ENCODE measurements around the gene CFAP73. TPM values are rescaled to one million over a fixed set of nuclear protein-coding genes. Genes with fewer than 3 reads are reported as not detected.

CFAP73 gene
- total RNA-seq, 1 experiment from 2014 or later: 0.34 TPM

- no TSS peak for BruUV-seq (replicated peaks)
- H3K4me3 ChIP-seq (replicated peaks in 1 of 2; ENCODE audit: low read depth in 1 of 2, low read length in 2 of 2): no peak overlapping the region
- no peak for TF ChIP-seq SP1 (IDR thresholded peaks at IDR 0.05; ENCODE audit: low read depth)
- TF ChIP-seq SRF (IDR thresholded peaks at IDR 0.05; ENCODE audit: low read depth): no peak
- TF ChIP-seq, protein P1, sequence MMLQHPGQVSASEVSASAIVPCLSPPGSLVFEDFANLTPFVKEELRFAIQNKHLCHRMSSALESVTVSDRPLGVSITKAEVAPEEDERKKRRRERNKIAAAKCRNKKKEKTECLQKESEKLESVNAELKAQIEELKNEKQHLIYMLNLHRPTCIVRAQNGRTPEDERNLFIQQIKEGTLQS (IDR thresholded peaks at IDR 0.05): no peak
- H3K4me2 ChIP-seq (ENCODE audit: low read length): no peak overlapping the region
- POLR2A ChIA-PET: interaction anchor here (0.6 kb wide), 1 partner anchor 126 kb away, joined by 3 read pairs; the partner anchor contains the start of gene OAS2
- CTCF ChIA-PET: no interaction called here
- no peaks in the 10 kb centered on the region for H3K27me3 ChIP-seq (ENCODE audit: insufficient read depth, low read length)
- ATAC-seq (peak; percentile 53), DNase-seq (ENCODE audit: low read depth, low spot score) (no peak)
- no peaks in the 10 kb centered on the region for H3K79me2 ChIP-seq (ENCODE audit: insufficient read depth, low read length)
- H3K4me1 ChIP-seq (ENCODE audit: control insufficient read depth in 1 of 2, insufficient read depth in 2 of 2, low read length in 2 of 2): peaks cover 1 to 4% of the 10 kb centered on the region in 2 experiments; a peak in 3 of 4 replicates
- H3K27ac ChIP-seq (ENCODE audit: low read depth, low read length): no peak overlapping the region
- no peaks in the 10 kb centered on the region for H3K9me2 ChIP-seq (ENCODE audit: insufficient read depth)
- H3K36me3 ChIP-seq (ENCODE audit: control insufficient read depth in 1 of 2, insufficient read depth in 2 of 2, low read length in 2 of 2): no peaks in the 10 kb centered on the region
- no peak overlapping the region for H2AFZ ChIP-seq (ENCODE audit: low read depth, low read length, poor library complexity, severe bottlenecking)
- intact Hi-C loops (cut with micrococcal nuclease): no loop called here
- H3K9ac ChIP-seq (ENCODE audit: low read length): no peak overlapping the region
- H3K9me3 ChIP-seq (ENCODE audit: control insufficient read depth in 1 of 2, insufficient read depth in 1 of 2, low read depth in 1 of 2, low read length in 2 of 2): no peaks in the 10 kb centered on the region
- RAD21 ChIA-PET (ENCODE audit: low non-redundant PET in 1 of 2, low total read pairs in 2 of 2, uncharacterized antibody in 2 of 2, unreplicated experiment in 2 of 2): no interaction called here
- no peaks in the 10 kb centered on the region for H4K20me1 ChIP-seq (ENCODE audit: insufficient read depth)
Measured at GRCh38 chr12:113103756-113104450, 45.6 kb upstream of the CFAP73 start.

DNA sequence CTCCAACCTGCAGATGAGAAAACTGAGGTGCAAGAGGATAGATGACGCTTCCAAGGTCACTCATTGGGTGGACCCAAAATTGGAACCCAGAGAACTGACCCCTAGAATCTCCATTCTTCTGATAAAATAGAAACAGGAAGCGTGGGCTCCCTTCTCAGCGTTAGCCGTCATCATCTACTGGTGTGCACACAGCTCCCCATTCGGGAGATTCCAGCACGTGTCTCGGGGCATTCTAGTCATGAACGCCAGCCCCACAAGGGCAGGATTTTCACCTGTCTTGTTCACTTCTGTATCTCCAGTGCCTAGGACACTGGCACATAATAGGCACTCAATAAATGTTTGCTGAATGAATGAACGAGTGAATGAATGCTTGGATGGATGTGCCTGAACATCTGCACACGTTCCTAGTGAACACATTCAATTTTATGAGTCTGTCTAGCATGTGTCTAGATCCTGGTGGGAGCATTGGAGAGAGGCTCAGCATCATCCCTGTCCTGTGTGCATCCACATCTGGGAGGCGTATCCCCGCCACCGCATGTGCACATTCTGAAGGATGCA lies 44.5 kb upstream of the CFAP73 start:
- Histone ChIP-seq H3K9ac (ENCODE audit: low read length) (no peak overlapping the region), H3K36me3 (ENCODE audit: control insufficient read depth in 1 of 2, insufficient read depth in 2 of 2, low read length in 2 of 2) (no peaks in the 10 kb centered on the region), H4K20me1 (ENCODE audit: insufficient read depth) (no peaks in the 10 kb centered on the region), H3K27me3 (ENCODE audit: insufficient read depth, low read length) (no peaks in the 10 kb centered on the region), H3K9me2 (ENCODE audit: insufficient read depth) (no peaks in the 10 kb centered on the region), H2AFZ (ENCODE audit: low read depth, low read length, poor library complexity, severe bottlenecking) (no peak overlapping the region), H3K27ac (ENCODE audit: low read depth, low read length) (no peak overlapping the region), H3K9me3 (ENCODE audit: control insufficient read depth in 1 of 2, insufficient read depth in 1 of 2, low read depth in 1 of 2, low read length in 2 of 2) (no peaks in the 10 kb centered on the region), H3K4me2 (ENCODE audit: low read length) (no peak overlapping the region), H3K4me3 (replicated peaks in 1 of 2; ENCODE audit: low read depth in 1 of 2, low read length in 2 of 2) (no peak overlapping the region), H3K79me2 (ENCODE audit: insufficient read depth, low read length) (no peaks in the 10 kb centered on the region), H3K4me1 (ENCODE audit: control insufficient read depth in 1 of 2, insufficient read depth in 2 of 2, low read length in 2 of 2) (no peaks in the 10 kb centered on the region; a peak in 1 of 4 replicates)
- BruUV-seq (replicated peaks): no TSS peak
- CTCF ChIA-PET: no interaction called here
- POLR2A ChIA-PET: no interaction called here
- RAD21 ChIA-PET (ENCODE audit: low non-redundant PET in 1 of 2, low total read pairs in 2 of 2, uncharacterized antibody in 2 of 2, unreplicated experiment in 2 of 2): no interaction called here
- no peak for ATAC-seq
- intact Hi-C loops (cut with micrococcal nuclease): no loop called here
- no peak for DNase-seq (ENCODE audit: low read depth, low spot score)
- TF ChIP-seq YY1 (IDR thresholded peaks at IDR 0.05; ENCODE audit: extremely low read depth, insufficient replicate concordance, low read depth, low read length) (no peak), TCF7L2 (IDR thresholded peaks at IDR 0.05; ENCODE audit: borderline replicate concordance, extremely low read depth, insufficient read depth, insufficient read length) (no peak), POLR2AphosphoS5 (IDR thresholded peaks at IDR 0.05; ENCODE audit: low read depth, low read length) (no peak), REST (IDR thresholded peaks at IDR 0.05; ENCODE audit: low read depth) (no peak), EZH2phosphoT487 (IDR thresholded peaks at IDR 0.05; ENCODE audit: borderline replicate concordance) (no peak), SP1 (IDR thresholded peaks at IDR 0.05; ENCODE audit: low read depth) (no peak)
- TF ChIP-seq, protein P1 (IDR thresholded peaks at IDR 0.05): no peak

All from HCT116 (cell line).